Rectal smooth muscle tissue (tissue), 1 donor: ENCODE results near the gene C8G.

ENCODE experiments used
- H3K27ac ChIP-seq: one replicate; pipeline ENCODE4 v1.7.0; 2013; ENCODE audit warnings: low read depth, low read length, inconsistent platforms
- H3K27me3 ChIP-seq: one replicate; pipeline ENCODE4 v1.7.0; 2013; ENCODE audit warnings: low read length; ENCODE audit not compliant: control insufficient read depth, insufficient read depth
- H3K36me3 ChIP-seq: one replicate; pipeline ENCODE4 v1.7.0; 2013; ENCODE audit warnings: low read length; ENCODE audit not compliant: control insufficient read depth, insufficient read depth
- H3K4me1 ChIP-seq: one replicate; pipeline ENCODE4 v1.7.0; 2013; ENCODE audit warnings: low read length; ENCODE audit not compliant: control insufficient read depth, insufficient read depth
- H3K4me3 ChIP-seq: one replicate; pipeline ENCODE4 v1.7.0; 2013; ENCODE audit warnings: low read length
- H3K9ac ChIP-seq: one replicate; pipeline ENCODE4 v1.7.0; 2013; ENCODE audit warnings: low read length

C8G gene

GRCh38 chr9:136944519-136945332, at the start of gene C8G, which contains the start of gene FBXW5:
Gene C8G, plus strand, starts transcription at chr9:136945243. Its CDS starts 78 bp downstream, at chr9:136945321.
Gene FBXW5, minus strand, starts transcription at chr9:136944738. Its CDS starts 655 bp downstream, at chr9:136944083.
- Histone ChIP-seq H3K4me1 (peaks cover 3% of the 10 kb centered on the region), H3K27ac (peak within 1 kb of the TSS; percentile 79), H3K36me3 (peaks cover 20% of the 10 kb centered on the region), H3K27me3 (no peaks in the 10 kb centered on the region), H3K4me3 (peak within 1 kb of the TSS; percentile 90), H3K9ac (peak within 1 kb of the TSS; percentile 53)

GRCh38 chr9:136896027-136896426, 49.0 kb upstream of the C8G start:
- Histone ChIP-seq H3K27me3 (no peaks in the 10 kb centered on the region), H3K36me3 (peaks cover 14% of the 10 kb centered on the region), H3K27ac (no peak overlapping the region), H3K4me3 (no peak overlapping the region), H3K9ac (no peak overlapping the region), H3K4me1 (no peaks in the 10 kb centered on the region)

GRCh38 chr9:136898483-136899100, 46.5 kb upstream of the C8G start:
- no peaks in the 10 kb centered on the region for H3K27me3 ChIP-seq
- no peak overlapping the region for H3K9ac ChIP-seq
- H3K4me1 ChIP-seq, result peaks cover 13% of the 10 kb centered on the region
- peaks cover 17% of the 10 kb centered on the region for H3K36me3 ChIP-seq
- no peak overlapping the region for H3K4me3 ChIP-seq
- H3K27ac ChIP-seq, result no peak overlapping the region

- Histone ChIP-seq H3K36me3 (peaks cover 17% of the 10 kb centered on the region), H3K27me3 (no peaks in the 10 kb centered on the region), H3K4me3 (no peak overlapping the region), H3K9ac (no peak overlapping the region), H3K27ac (no peak overlapping the region), H3K4me1 (peaks cover 13% of the 10 kb centered on the region)
Measured at GRCh38 chr9:136899196-136899595, 45.8 kb upstream of the C8G start.

- Histone ChIP-seq H3K27ac (no peak overlapping the region), H3K27me3 (no peaks in the 10 kb centered on the region)
Measured at GRCh38 chr9:136900556-136900955, 44.5 kb upstream of the C8G start.

GRCh38 chr9:136900988-136901515, 44.0 kb upstream of the C8G start:
- Histone ChIP-seq H3K27me3 (no peaks in the 10 kb centered on the region), H3K9ac (peak overlapping the region; percentile 32), H3K27ac (peak overlapping the region; percentile 65), H3K4me3 (no peak overlapping the region), H3K36me3 (peaks cover 13% of the 10 kb centered on the region), H3K4me1 (peaks cover 13% of the 10 kb centered on the region)

More at GRCh38 chr9:136900556-136900955, 44.5 kb upstream of the C8G start:
- Histone ChIP-seq H3K4me3 (no peak overlapping the region), H3K36me3 (peaks cover 13% of the 10 kb centered on the region), H3K4me1 (peaks cover 13% of the 10 kb centered on the region), H3K9ac (peak overlapping the region; percentile 32)

GRCh38 chr9:136901516-136902258, 43.4 kb upstream of the C8G start:
- Histone ChIP-seq H3K36me3 (peaks cover 14% of the 10 kb centered on the region), H3K27ac (peak overlapping the region; percentile 65), H3K9ac (peak overlapping the region; percentile 8)

GRCh38 chr9:136902259-136902821, 42.7 kb upstream of the C8G start:
- Histone ChIP-seq H3K36me3 (peaks cover 21% of the 10 kb centered on the region), H3K27ac (peak overlapping the region; percentile 65), H3K4me3 (peak overlapping the region; percentile 38), H3K27me3 (no peaks in the 10 kb centered on the region), H3K4me1 (peaks cover 13% of the 10 kb centered on the region), H3K9ac (no peak overlapping the region)

More at GRCh38 chr9:136901516-136902258, 43.4 kb upstream of the C8G start:
- H3K4me3 ChIP-seq, result peak overlapping the region; percentile 38
- peaks cover 13% of the 10 kb centered on the region for H3K4me1 ChIP-seq
- no peaks in the 10 kb centered on the region for H3K27me3 ChIP-seq

GRCh38 chr9:136903041-136903554, 41.9 kb upstream of the C8G start:
- Histone ChIP-seq H3K27ac (peak overlapping the region; percentile 36), H3K27me3 (no peaks in the 10 kb centered on the region), H3K36me3 (peaks cover 26% of the 10 kb centered on the region), H3K4me1 (peaks cover 13% of the 10 kb centered on the region), H3K9ac (no peak overlapping the region), H3K4me3 (peak overlapping the region; percentile 18)

GRCh38 chr9:136906266-136906665, 38.8 kb upstream of the C8G start:
- H3K4me1 ChIP-seq, result peaks cover 12% of the 10 kb centered on the region

GRCh38 chr9:136907011-136907914, 37.8 kb upstream of the C8G start:
- Histone ChIP-seq H3K27me3 (no peaks in the 10 kb centered on the region), H3K9ac (no peak overlapping the region), H3K27ac (no peak overlapping the region), H3K36me3 (peaks cover 14% of the 10 kb centered on the region), H3K4me3 (no peak overlapping the region), H3K4me1 (peaks cover 4% of the 10 kb centered on the region)

More at GRCh38 chr9:136906266-136906665, 38.8 kb upstream of the C8G start:
- Histone ChIP-seq H3K4me3 (no peak overlapping the region), H3K9ac (no peak overlapping the region), H3K27ac (no peak overlapping the region), H3K27me3 (no peaks in the 10 kb centered on the region), H3K36me3 (peaks cover 14% of the 10 kb centered on the region)
